NCI-H1417 treated with DMSO at 0.1 percent for 48 hours (cell line): ENCODE measurements around the gene LRRC8E.
"Not testable (repeated sequence)": the region's sequence is repeated elsewhere in the genome, so short reads cannot be mapped to it uniquely, and the experiment has no call there.

Experiments
- DNase-seq: peaks from one replicate; lab custom pipeline; 2025; lab: John Stamatoyannopoulos, UW

Gene LRRC8E

GRCh38 chr19:7908742-7909461 lies 20.6 kb downstream of the LRRC8E start:
- DNase-seq, result no peak

GRCh38 chr19:7909471-7910067 lies 21.3 kb downstream of the LRRC8E start:
- no peak for DNase-seq

GRCh38 chr19:7910321-7911161 lies 22.2 kb downstream of the LRRC8E start:
- no peak for DNase-seq

DNA sequence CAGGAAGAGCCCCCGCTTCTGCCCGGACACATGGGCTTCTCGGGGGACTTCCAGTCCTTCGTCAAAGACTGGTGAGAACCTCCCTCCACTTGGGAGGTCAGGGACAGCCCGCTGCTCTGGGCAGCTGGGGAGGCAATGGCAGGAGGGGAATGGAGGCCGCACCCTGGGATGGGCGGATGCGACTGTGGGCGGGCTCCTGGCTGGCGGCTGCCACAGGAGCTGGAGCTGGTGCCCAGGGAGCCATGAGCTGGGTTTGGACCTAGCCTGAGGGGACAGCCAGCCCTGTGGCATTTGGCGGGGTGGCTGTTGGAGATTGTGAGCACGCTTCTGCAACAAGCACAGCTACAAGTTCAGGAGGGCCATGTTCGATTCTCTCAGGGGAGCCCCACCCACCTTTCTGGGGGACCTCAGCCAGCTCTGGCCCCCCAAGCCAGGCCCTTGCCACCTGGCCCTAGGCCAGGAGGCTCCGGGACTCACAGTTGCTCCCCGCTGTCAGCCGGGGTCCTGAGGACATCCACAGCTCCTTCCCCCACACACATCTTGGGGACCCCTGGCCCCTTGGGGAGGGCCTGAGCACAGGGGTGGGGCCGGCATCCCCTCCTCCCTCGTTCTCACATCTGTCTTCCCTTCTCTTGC lies 23.3 kb downstream of the LRRC8E start:
- no peak for DNase-seq

GRCh38 chr19:7912144-7912696 lies 23.9 kb downstream of the LRRC8E start:
- DNase-seq, result no peak

DNA sequence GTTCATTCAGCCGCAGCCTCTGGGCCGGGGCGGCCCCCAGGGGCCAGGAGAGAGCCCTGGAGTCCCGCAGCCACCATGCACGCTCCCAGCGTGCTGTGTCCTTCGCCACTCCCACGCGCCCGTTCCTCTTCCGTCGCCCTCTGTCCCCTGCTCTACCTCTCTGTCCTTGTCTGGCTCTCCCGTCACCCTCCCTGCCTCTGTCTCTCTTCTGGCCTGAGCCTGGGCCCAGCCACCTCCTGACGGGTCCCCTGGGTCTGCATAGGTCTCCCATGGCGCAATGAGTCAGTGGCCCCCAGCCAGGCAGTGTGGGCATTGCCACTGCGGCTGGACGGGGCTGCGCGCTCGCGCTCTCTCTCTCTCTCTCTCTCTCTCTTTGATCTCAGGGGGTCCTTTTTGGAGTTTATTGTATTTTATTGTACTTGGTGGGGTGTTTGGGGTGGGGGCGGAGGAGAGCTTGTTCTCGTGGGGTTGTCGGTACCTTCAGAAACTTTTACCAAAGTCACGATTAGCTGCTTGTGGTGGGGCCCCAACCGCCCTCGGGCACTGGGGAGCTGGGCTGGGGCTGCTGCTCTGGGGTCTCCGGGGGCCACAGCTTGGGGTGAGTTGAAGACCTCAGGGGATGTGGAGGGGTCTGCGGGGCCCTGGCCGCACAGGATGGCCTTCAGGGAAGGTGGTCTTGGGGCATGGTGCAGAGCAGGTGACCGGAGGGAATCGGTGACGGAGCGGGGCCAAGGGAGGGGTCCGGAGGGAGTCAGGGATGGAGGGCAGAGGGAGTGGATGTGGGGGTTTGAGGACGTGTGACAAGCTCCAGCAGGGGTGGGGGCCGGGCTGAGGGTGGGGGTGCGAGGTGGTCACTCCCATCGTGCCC lies 24.6 kb downstream of the LRRC8E start:
- DNase-seq, result no peak

- DNase-seq, result no peak
Measured at GRCh38 chr19:7913652-7914051, 25.3 kb downstream of the LRRC8E start.

DNA sequence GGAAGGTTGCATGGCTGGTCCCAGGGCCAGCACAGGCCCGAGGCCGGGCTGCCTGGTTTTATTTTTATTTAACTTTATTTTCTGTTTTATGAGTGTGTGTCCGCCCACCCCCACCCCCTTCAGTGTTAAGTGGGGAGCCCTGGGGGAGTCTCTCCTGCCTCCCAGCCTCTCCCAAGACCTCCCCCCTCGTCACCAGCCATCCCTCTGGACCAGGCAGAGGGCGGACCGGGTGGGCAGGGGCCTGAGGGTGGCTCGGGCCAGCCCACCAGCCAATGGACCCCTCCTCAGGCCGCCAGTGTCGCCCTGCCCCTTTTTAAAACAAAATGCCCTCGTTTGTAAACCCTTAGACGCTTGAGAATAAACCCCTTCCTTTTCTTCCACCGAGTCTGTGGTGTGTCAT lies 25.8 kb downstream of the LRRC8E start:
- no peak for DNase-seq

DNA sequence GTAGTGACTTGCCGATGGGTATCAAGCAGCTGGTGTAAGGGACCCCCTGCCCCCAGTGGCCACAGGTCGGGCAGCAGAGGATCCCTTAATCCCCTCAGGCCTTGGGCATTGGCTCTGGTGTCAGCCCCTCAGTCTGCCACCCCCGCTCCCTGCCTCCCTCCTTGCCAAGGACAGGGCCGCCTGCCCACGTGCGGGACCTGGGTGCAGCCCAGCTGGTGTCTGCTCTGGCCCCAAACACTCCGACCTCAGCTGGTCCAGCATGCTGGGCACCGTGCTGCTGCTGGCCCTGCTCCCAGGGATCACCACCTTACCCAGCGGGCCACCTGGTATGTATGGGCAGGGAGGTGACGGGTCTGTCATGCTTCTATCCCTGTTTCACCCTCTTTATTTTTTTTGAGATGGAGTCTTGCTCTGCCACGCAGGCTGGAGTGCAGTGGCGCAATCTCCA lies 26.3 kb downstream of the LRRC8E start, which contains the start of gene TGFBR3L:
Gene TGFBR3L, plus strand, starts transcription at position 233 of the 448 bp plus-strand sequence.
- DNase-seq, result no peak

- DNase-seq, result no peak
Measured at GRCh38 chr19:7915250-7916102, 27.2 kb downstream of the LRRC8E start.

DNA sequence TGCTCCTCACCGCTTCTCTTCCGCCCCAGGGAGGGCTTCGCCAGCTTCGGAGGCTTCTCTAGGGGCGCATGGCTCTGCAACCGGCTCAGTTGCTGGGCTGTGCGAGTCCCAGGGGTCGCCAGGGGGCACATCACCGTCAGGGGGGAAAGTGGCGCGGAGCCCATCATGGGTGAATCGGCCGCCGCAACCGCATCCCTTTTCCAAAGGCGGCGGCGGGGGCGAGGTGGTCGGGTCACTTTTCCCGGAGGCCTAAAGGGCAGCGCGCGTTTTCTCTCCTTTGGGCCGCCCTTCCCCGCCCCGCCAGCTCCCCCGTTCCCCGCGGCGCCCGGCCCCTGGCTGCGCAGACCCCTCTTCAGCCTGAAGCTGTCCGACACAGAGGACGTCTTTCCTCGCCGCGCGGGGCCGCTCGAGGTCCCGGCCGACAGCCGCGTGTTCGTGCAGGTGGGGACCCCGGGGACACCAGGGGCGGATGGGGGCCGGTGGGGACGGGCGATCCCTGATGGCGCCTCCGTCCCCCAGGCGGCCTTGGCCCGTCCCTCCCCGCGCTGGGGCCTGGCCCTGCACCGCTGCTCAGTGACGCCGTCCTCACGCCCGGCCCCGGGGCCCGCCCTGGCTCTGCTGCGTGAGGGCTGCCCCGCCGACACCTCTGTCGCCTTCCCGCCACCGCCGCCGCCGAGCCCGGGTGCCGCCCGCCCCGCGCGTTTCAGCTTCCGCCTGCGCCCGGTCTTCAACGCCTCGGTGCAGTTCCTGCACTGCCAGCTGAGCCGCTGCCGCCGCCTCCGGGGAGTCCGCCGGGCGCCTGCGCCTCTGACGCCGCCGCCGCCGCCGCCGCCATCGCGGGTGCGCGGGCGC lies 28.0 kb downstream of the LRRC8E start:
- no peak for DNase-seq

DNA sequence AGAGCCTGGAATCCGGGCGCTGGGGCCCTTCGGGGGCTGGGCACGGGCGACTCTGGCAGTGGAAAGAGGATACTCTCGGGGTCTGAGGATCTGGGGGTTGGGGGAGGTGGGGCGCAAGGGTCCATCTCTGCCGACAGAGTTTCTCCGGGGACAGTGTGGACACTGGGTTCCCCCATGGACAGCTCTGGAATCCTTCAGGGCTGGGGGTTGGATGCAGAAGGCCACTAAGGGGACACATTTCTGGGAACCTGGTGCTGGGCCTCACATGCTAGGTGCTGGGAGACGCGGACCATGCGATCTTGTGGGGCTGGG lies 28.6 kb downstream of the LRRC8E start:
- DNase-seq, result no peak

- no peak for DNase-seq
Measured at GRCh38 chr19:7917267-7918061, 29.2 kb downstream of the LRRC8E start.

DNA sequence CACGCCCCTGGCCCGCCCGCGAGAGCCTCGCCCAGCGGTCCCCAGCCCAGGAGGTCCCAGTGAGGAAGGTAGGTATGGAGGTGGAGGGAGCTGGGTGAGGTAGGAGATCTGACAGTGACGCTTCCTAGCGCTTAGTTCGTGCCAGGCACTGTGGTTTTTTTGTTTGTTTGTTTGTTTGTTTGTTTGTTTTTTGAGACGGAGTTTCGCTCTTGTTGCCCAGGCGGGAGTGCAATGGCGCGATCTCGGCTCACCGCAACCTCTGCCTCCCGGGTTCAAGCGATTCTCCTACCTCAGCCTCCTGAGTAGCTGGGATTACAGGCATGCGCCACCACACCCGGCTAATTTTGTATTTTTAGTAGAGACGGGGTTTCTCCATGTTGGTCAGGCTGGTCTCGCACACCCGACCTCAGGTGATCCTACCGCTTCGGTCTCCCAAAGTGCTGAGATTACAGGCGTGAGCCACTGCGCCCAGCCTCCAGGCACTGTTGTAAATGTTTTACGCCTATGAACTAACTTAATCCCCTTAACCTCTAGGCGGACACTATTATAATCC lies 29.8 kb downstream of the LRRC8E start:
- not testable (repeated sequence) for DNase-seq

DNA sequence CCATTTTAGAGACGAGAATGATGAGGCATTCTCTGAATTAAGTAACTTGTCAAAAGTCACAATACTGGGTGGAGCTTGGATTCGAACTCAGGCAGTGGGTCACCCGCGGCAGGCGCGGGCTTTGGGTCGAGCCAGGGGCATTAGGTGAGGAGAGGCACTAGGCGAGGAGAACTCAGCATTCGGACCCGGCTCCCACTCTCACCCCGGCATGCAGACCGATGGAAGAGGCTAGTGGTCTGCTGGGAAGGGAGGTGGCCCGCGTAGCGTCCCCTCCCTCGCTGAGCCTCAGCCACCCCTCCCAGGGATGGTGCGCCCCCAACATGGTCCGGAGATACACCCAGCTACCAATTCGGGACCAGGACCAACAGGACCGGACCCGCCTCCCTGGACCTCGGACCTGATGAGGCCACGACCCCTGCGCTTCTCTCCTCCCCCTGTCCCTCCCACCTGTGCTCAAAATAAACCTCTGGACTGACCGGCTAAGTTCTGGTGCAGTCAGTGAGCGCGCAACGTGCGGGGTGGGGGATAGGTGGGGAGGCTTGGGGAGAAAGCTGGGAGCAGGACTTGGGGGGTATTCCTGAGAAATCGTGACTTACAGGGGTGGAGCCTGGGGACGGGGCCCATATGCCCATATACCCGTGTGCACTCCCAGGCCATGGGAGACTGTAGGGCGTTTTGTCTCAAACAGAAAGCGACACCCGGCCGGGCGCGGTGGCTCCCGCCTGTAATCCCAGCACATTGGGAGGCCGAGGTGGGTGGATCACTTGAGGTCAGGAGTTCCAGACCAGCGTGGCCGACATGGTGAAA lies 30.5 kb downstream of the LRRC8E start:
- DNase-seq, result no peak

GRCh38 chr19:7919610-7920518 lies 31.6 kb downstream of the LRRC8E start, which contains the start of gene SNAPC2:
Gene SNAPC2, plus strand, starts transcription at chr19:7920338. Its CDS starts 29 bp downstream, at chr19:7920367.
- DNase-seq, result peak; percentile 75
